GM18508 (cell line): ENCODE data around the gene FOXP4.
"Not testable (repeated sequence)": the region's sequence is repeated elsewhere in the genome, so short reads cannot be mapped to it uniquely, and the experiment has no call there.

ENCODE experiments used
- ATAC-seq: cut with Tn5 transposase; IDR thresholded peaks from one replicate; pipeline ENCODE4 v1.9.1; 2021; ENCODE audit warnings: moderate number of reproducible peaks; ENCODE audit not compliant: insufficient read depth, unreplicated experiment

FOXP4 gene

DNA sequence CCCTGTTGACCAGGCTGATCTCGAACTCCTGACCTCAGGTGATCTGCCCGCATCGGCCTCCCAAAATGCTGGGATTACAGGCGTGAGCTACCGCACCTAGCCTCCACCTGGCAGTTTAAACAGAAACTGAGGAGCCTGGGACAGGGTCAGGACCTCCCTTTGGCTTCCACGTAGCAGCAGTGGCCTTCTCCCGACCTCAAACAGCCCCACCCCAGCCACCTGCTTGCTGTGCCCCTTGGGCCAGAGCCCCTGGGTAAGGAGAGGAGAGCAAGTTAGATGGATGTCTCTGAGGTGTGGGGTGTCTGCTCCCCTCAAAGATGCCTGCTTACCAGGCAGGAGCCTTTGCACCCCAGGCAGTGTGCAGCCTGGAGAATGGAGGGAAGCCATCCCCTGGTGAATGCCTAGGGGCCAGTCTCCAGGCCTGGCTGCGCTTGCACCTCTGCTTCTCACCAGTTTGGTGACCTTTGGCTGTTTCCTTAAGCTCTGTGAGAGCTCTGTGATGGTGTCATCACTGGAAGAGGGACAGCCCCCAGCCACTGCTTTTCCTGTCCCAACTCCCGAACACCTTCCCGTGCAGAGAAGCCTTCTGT, 50.0 kb downstream of the FOXP4 start:
- no peak for ATAC-seq

DNA sequence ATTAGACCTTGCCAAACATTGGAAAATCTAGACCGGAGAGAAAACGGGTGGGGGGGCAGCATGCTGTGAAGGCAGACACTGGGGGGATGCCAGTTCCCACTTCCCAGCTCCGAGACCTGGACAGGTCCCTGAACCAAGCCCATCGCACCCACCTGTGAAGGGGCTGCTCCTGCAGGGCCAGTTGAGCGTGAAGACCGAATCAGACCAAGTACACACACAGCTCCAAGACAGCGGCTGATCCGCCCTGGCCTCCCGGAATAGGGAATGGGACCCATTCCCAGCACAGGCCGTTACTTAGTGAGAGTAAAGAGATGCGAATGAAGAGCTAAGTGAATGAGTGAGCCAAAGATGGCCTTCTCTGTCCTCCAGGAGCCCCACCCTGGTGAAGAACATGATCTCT, 50.6 kb downstream of the FOXP4 start:
- ATAC-seq: no peak

DNA sequence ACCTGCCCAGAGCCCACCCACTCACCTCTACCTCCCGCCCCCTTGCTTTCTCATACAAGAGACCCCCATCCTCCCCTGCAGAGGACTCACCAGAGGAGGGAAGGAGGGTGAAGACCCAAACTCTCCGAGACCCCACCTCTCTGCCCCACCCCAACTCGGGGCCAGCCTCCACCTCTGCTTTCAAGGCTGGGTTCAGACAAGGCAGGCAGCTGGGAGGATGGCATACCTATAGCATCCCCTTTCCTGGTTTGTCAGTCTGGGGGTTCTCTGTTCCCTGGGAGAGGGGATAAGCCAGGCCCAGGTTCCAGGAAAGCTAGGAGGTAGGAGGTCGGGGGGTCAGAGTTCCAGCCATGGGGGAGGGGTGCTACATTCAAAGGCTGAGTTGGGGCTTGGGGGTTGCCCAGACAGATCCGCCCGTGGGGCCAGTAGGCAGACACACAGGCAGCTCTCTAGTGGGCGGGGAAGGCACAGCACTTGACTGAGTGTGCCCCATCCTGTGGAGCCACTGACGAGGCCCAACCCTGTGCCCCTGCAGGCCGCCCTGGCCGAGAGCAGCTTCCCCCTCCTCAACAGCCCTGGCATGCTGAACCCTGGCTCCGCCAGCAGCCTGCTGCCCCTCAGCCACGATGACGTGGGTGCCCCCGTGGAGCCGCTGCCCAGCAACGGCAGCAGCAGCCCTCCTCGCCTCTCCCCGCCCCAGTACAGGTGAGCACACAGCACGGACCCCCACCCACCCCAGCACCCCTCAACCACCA, 51.2 kb downstream of the FOXP4 start:
- no peak for ATAC-seq

DNA sequence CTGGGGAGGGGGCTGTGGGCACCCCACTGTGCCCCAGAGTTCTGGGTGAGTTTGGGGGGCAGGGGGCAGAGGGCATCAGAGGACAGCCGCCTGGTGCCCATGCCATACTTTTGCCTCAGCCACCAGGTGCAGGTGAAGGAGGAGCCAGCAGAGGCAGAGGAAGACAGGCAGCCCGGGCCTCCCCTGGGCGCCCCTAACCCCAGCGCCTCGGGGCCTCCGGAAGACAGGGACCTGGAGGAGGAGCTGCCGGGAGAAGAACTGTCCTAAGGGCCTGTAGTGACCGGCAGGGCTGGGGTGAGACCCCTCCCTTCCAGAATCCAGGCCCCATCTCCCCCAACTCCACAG, 52.5 kb downstream of the FOXP4 start:
- no peak for ATAC-seq

DNA sequence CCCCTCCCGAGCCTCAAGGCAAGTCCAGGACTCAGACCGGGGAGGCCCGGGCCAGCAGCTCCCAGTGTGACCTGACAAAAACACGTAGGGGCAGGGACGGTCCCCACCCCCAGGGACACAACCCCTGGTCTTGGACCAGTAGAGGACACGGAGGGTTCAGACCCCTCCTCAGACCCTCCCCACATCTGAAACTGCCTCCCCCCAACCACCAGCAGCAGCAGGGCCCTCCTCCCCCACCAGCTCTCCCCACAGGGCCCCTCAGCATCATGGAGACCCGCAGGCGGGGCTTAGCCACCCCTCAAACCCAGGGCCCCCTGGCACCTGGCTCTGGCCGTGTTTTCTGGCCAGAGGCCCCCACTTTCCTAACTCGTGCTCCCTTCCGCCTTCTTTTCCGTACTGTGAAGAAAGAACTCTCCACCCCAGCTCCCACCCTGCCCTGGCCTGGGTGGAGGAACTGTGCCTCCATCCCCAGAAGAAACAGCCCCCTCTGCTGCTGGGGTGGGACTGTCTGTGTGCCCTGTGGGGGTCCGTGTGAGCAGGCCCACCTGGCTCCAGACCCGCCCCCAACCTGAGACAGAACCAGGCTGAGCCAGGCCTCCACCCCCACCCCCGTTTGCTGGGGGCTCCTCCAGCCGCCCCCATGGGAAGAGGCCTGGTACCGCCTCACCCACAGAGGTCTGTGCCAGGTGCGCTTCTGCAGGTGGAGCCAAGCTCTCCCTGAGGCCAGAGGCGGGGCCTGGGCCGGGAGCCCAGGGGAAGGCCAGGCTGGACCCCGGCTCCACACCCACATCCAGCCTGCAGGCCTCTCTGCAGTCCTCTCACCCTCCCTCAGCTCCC, 53.1 kb downstream of the FOXP4 start:
- no peak for ATAC-seq

DNA sequence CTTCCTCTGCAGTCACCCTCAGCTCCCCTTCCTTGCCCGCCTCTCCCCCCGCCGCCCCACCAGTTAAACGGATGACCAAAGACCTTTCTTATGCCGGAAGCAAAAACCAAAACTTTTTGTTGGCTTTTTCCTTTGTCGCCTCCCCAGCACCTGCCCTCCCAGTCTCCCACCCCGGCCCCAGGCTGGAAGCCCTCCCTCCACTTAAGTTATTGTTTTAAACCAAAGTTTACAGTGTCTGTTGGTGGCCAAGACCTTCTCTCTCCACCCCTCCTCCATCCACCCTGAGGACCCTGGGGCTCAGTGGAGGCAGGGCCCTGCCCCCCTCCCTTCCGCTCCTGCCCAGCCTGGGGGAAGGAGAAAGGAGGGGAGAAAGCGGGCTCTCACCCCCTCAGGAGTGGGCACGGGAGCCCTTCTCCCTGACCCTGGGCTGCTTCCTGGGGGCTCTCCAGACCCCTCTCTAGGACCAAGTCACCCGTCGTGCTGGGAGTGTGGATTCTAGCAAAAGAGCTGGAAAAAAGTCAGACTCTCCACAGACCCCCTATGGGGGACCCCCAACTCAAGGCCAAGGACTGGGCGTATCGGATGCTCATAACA, 53.8 kb downstream of the FOXP4 start:
- ATAC-seq: no peak

DNA sequence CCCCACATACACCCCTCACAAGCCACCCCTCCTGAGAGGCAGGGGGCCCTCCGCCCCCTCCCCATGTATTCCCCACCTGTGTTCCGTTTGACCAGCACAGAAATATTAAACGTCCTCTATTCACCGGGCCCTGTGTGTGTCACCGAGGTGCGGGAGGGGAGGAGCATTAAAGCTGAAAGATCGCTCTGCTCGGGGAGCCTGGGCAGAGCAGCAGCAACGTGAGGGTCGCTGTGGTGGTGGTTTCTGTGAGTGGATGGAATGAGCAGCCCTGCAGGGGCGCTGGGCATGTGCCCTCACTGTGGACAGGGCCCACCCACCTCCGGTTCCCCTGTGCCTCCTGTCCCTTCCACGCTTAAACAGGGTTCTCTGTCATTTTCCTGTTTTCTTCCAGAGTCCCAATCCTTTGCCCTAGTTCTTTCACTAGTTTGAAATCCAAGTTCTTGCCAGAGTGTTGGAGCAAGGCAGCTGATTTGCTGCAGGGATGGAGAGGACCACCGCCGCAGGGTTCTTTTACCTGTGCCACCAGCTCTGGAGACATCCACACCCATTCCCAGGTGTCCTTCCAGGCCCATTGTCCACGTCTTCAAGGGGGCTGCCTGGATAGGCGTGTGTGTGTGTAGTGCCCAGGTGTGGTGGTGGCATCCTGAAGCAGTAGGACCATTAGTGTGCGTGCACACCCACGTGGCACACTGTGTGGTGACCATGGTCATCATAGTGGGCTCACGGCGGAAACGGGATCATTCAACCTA, 54.5 kb downstream of the FOXP4 start:
- ATAC-seq: no peak

DNA sequence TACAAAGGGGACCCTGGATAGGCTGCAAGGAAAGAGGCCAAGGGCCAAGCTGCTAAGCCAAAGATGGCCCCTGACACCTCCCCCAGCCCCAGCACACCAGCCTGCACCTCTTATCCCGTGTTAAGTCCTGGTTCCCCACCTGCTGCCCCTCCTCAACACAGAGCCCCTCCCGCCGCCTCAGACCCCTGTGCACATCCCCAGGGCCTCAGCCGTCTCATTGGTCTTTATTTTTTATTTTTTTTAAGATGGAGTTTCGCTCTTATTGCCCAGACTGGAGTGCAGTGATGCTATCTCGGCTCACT, 55.0 kb downstream of the FOXP4 start:
- ATAC-seq: no peak

DNA sequence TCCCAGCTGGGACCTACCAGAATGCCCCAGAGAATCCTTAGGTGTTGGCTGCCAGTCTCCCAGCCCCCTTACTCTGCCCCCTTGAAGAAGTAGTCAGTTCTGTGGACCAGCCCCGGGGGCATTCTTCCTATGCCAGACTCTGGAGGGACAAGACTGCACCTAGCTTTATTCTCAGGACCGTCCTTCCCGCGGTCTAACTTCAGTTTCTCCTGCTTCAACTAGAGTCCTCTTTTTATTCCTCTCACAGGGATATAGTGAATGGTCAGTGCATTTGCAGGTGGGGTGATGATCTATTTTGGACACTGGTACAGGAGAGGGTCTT, 56.2 kb downstream of the FOXP4 start:
- ATAC-seq: no peak

DNA sequence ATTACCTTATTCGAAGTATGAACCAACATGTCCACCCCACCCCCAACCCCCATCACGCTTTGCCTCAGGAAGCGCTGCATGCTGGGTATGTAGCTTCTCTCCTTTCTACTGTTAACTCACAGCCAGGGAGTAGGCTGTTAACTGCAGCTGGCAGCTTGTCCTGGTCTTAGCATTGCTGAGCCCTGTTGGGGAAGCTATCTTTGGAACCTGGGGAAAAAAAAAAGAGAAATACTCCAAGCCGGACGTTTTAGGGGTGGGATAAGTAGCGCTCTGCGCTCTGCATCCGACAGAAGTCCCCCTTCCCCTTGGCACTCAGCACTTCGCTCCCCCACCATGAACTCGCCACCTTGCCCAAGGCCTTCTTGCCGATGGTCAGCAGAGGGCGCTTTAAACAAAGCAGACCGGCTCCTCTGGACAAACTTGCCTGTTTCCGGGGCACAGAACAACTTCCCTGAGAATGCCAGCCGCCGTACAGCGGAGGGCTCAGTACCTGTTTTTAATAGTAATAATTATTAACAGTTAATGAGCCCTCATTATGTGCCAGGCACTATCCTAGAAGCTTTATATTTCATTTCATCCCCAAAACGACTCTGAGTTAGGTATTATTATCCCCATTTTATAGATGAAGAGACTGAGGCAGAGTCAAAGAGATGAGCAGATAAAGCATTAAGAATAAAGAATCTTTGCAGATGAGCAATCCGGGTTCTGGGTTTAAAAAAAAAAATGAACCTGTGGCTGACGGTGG, 56.9 kb downstream of the FOXP4 start:
- ATAC-seq: no peak

DNA sequence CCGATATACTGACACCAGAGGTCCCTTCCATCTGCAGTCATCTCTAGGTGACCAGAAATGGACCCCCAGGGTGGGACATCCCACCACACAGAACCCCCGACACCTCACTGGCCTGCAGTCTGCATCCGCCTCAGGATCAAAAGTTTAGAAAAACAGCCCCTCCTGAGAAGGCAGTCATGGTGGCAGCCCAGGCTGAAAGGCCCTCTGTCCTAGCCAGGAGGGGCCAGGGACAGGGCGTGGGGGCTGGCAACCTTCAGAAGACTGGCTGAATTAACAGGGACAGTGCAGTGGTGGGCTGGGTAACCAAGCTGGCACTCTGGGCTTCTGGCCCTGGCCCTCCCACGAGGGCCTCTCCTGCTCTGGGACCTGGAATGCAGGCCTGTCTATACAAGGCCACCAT, 57.8 kb downstream of the FOXP4 start:
- no peak for ATAC-seq

DNA sequence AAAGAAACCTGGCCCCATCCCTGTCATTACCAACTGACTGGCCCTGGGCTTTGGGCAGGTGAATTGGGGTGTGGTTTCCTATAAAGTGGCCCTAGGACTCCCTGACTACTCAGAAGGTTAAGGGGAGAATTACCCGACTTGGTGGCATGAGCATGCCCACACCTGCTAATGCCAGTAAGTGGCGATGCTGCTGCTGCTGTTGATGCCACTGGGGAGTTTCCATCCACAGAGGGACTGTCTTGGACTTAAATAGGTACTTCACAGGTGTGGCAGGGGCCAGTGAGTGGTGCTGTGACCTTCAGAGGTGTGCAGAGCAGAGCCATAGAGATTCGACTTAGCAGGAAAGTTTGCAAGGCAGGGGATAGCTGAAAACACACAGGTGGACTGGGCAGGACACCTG, 59.5 kb downstream of the FOXP4 start:
- no peak for ATAC-seq

DNA sequence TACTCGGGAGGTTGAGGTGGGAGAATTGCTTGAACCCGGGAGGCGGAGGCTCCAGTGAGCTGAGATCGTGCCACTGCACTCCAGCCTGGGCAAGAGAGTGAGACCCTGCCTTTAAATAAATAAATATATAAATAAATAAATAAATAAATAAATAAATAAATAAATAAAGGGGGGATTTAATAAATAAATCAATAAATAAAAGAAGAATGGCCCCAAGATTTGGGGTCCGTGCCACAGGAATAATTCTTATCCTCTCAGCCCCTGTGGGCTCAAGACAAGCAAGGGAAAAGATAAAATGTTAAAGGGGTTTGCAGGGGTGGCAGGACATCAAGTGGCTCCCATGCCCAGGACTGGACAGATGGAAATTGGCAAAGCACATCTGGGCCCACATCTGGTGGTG, 60.9 kb downstream of the FOXP4 start:
- no peak for ATAC-seq

DNA sequence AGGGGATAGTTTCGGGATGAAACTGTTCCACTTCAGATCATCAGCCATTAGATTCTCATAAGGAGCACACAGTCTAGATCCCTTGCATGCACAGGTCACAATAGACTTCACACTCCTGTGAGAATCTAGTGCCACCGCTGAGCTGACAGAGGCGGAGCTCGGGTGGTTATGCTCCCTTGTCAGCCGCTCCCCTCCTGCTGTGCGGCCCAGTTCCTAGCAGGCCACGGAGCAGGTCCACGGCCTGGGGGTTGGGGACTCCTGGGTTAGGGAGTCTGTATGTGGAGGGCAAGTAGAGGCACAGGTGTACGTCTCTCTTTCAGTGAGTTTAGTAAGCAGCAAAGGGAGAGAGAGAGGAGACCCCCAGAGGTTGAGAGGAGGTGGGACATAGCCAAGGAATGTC, 61.6 kb downstream of the FOXP4 start:
- no peak for ATAC-seq

DNA sequence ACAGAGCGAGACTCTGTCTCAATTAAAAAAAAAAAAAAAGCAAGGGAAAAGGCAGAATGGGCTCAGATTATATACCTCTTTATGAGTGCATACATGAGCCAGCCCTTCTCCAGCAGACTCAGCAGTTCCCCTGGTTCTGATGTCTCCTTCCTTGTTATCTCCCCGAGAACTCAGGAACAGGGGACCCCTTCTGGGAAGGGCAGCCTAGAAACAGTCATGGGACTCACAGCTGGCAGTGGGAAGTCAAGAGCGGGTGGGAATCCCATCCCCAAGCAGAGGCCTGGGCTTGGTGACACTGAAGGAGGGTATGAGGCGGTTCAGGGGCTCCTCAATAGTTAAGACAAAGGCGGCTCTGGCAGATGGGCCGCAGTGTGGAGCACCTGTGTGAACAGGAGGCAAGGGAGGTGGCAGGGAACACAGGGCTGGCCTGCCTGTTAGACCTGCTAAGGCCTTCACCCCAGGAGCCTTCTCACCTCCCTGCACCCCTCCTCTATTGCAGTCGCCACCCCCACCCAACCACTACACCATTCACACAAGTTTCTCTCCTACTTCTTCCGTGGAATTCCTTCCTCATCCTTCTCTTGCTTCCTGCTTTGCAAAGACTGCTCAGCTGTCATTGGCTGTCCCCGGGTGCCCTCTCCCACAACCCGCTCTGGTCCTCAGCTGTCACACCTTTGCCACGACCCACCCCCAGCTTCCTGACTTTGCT, 62.4 kb downstream of the FOXP4 start:
- ATAC-seq: no peak

DNA sequence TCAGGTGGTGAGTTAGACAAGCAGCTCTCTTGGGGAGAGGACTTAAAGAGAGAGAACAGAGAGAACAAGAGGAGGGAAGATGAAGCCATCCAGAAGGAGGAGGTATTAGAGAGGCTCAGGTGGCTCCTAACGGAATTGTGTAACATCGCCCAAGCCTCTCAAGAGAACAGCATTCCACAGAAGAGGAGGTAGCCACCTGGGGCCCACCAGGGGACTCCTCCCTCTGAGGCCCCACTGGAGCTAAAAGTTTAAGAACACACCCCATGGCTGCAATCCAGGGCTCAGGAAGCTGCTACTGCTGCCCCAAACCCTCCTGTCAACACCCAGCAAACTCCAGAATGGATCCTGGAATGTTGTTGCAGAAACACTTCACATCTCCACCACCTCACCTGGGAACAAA, 68.5 kb downstream of the FOXP4 start:
- no peak for ATAC-seq

DNA sequence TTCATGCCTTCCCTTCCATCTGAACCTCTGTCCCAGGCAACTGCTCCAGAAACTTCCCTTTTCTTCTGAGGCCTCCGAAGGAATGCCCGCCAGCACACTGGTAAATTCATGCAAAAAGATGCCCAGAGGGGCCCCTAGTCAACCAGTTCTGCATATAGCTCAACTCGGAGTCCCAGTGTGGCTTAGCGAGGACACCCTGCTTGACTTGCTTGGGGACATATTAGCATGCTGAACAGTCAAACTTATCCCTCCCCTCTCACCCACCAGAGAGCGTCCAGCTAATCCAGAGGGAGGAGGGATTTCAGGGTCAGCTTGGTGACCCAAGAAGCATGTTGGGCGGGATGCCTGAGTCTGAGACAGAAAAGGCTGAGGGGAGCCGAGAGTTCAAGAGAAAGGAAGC, 69.1 kb downstream of the FOXP4 start:
- no peak for ATAC-seq

DNA sequence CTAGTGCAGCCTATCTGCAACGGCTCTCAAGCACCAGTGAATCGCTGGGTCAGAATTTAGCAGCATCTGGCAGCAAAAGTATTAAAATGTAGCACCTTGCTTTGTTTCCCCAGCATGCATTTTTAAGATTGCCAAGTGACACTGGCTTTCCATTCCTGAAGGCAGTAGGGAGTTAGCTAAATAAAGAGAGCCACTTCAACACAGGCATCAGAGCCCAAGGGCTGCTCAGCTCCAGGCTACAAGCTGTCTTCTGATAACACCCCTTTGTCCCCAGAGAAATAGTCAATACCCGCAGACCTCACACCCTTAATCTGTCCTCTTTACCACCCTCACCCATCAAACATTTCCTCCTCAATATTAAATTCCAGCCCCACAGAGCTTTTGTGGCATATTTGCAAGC, 72.4 kb downstream of the FOXP4 start:
- ATAC-seq: no peak

DNA sequence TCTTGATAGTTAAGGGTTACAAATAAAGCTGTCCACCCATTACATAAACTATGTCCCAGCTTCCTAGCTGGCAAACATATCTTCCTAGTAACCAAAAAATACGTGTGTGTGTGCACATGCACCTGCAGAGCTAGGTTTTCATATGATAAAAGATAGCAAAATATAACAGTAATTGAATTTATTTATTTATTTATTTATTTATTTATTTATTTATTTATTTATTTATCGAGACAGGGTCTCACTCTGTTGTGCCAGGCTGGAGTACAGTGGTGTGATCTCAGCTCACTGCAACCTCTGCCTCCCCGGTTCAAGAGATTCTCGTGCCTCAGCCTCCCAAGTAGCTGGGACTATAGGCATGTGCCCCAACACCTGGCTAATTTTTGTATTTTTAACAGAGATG, 73.0 kb downstream of the FOXP4 start:
- not testable (repeated sequence) for ATAC-seq

DNA sequence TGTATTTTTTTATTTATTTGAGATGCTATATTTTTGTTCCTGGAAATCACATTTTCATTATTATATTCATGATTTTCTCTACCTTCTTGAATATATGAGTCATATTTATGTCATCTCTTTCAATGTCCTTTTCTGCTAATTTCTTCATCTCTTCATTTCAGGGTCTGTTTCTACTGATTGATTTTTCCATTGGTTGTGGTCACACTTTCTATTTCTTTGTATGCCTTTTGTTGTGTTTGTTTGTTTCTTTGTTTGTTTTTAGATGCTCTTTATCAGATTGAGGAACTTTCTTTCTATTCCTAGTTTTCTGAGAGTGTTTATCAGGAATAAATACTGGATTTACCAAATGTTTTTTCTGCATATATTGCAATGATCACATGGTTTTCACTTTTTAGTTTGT, 75.2 kb downstream of the FOXP4 start:
- no peak for ATAC-seq
